GM19099 (cell line): Measurements from ENCODE around the gene NPIPB4.
A peak's percentile ranks its signal among the peaks of the same experiment; 100 is the strongest.
"Not testable (repeated sequence)": the region's sequence is repeated elsewhere in the genome, so short reads cannot be mapped to it uniquely, and the experiment has no call there.

ENCODE experiments used
- POLR2A ChIP-seq: IDR thresholded peaks from 3 replicates; pipeline ENCODE4 v1.6.1; 2011; ENCODE audit warnings: low read depth; ENCODE audit not compliant: insufficient read length; ENCODE audit errors: extremely low read depth

Gene NPIPB4

GRCh38 chr16:21857656-21858055, at the start of gene NPIPB4:
Gene NPIPB4, minus strand, starts transcription at chr16:21857756. Its CDS starts 378 bp downstream, at chr16:21857378.
- not testable (repeated sequence) for TF ChIP-seq POLR2A

- TF ChIP-seq POLR2A, result peak; percentile 88
Measured at GRCh38 chr16:21820028-21820907, 37.3 kb downstream of the NPIPB4 start.
